Activated T-cell treated with anti-CD3 and anti-CD28 coated beads, Interleukin-2, amount 50 U/mL, for 24 hours (primary cell): ENCODE data around the gene CFAP74.
"Not testable (repeated sequence)": the region's sequence is repeated elsewhere in the genome, so short reads cannot be mapped to it uniquely, and the experiment has no call there.

ENCODE experiments used
- DNase-seq: peaks from one replicate; pipeline ENCODE4 v3.0.0-alpha.2; 2020
- H3K27ac Mint-ChIP-seq: 2 replicates; pipeline ENCODE4 v1.8.0; 2020; ENCODE audit warnings: mild to moderate bottlenecking, mixed read lengths
- H3K27me3 Mint-ChIP-seq: 2 replicates; pipeline ENCODE4 v1.8.0; 2020; ENCODE audit warnings: mixed read lengths
- H3K36me3 Mint-ChIP-seq: 2 replicates; pipeline ENCODE4 v1.8.0; 2020; ENCODE audit warnings: low read depth, mixed read lengths
- H3K4me1 Mint-ChIP-seq: 2 replicates; pipeline ENCODE4 v1.8.0; 2020; ENCODE audit warnings: low read depth, mixed read lengths
- H3K4me3 Mint-ChIP-seq: 2 replicates; pipeline ENCODE4 v1.8.0; 2020; ENCODE audit warnings: mild to moderate bottlenecking, moderate library complexity, mixed read lengths
- H3K9me3 Mint-ChIP-seq: 2 replicates; pipeline ENCODE4 v1.8.0; 2020; ENCODE audit warnings: mixed read lengths

Gene CFAP74

DNA sequence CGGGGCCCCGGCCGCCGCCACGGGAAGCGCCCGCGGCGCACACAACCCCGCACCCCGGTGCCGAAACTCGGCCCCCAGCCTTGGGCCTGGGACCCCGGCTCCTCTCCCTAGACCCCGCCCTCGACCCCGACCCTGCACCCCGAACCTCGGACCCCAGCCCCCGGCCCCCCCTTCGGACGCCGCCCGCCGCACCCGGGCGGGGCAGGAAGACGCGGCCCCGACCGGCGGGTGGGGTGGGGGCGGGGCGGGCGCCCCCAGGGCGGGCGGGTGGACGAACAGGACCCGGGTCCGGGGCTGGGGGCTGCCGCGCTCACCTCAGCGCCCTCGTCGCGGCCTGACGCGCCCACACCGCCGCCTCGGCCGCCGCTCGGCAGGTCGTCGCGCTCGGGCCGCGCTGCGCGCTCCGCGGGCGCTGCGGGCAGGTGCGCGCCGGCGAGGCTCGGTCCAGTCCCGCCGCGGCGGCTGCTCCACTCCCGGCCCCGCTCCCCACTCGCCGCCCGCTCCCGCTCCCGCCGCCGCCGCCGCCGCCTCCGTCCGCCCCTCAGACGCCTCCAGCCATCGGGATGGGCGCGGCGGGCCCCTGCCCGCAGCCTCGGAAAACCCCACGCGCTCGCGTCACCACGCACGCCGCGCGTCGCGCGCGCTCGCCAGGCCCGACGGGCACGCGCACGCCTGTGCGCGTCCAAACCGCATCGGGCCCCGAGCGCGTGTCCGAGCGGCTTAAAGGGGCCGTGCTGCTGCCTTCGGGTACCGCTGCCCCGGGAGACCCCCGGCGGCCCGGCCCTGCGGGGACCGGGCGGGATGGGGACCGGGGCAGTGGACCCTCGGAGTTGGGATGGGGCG lies 112.9 kb downstream of the CFAP74 start, which contains the start of gene GNB1:
TSS of gene GNB1 (minus strand) at position 582 of the 843 bp plus-strand sequence. CDS start 65,634 bp downstream, outside the sequence.
- peaks cover 62% of the 10 kb centered on the region for H3K4me1 Mint-ChIP-seq
- peaks cover 35% of the 10 kb centered on the region for H3K36me3 Mint-ChIP-seq
- H3K27me3 Mint-ChIP-seq, result no peaks in the 10 kb centered on the region
- peak within 1 kb of the TSS; percentile 92 for H3K27ac Mint-ChIP-seq
- DNase-seq, result peak; percentile 94
- no peaks in the 10 kb centered on the region for H3K9me3 Mint-ChIP-seq
- peak within 1 kb of the TSS; percentile 89 for H3K4me3 Mint-ChIP-seq

DNA sequence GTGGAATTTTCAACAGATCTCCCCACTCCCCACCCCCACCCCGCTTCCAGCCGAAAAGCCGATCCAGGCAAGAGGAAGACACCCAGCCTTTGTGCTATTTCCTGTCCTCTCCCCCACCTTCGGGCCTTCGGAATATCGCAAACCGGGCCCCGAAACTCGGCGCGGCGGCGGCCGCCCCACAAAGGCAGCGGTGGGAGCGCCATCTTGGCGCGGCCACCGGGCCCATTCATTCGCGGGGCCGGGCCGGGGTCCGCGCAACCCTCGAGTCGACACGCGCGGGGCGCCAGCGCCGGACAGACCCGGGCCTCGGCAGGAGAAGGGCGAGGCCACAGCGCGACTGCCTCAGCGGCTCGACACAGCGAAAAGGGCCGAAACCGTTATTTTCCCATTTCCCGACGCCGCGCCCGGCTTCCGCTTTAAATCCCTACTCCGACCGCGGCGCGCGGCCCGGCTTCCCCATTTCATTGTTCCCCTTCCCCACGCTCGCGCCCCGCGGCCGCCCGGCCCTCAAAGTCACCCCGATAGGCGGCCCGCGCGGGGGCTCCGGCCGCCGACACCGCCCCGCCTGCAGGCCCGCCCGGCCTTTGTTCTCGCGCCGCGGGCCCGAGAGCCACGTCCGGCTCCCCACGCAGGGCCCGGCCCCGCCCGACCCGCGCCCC lies 113.6 kb downstream of the CFAP74 start:
- peaks cover 35% of the 10 kb centered on the region for H3K36me3 Mint-ChIP-seq
- peak; percentile 71 for DNase-seq
- H3K27me3 Mint-ChIP-seq, result no peaks in the 10 kb centered on the region
- peak overlapping the region; percentile 86 for H3K4me3 Mint-ChIP-seq
- H3K27ac Mint-ChIP-seq, result peak overlapping the region; percentile 89
- H3K4me1 Mint-ChIP-seq, result peaks cover 58% of the 10 kb centered on the region
- H3K9me3 Mint-ChIP-seq, result no peaks in the 10 kb centered on the region

DNA sequence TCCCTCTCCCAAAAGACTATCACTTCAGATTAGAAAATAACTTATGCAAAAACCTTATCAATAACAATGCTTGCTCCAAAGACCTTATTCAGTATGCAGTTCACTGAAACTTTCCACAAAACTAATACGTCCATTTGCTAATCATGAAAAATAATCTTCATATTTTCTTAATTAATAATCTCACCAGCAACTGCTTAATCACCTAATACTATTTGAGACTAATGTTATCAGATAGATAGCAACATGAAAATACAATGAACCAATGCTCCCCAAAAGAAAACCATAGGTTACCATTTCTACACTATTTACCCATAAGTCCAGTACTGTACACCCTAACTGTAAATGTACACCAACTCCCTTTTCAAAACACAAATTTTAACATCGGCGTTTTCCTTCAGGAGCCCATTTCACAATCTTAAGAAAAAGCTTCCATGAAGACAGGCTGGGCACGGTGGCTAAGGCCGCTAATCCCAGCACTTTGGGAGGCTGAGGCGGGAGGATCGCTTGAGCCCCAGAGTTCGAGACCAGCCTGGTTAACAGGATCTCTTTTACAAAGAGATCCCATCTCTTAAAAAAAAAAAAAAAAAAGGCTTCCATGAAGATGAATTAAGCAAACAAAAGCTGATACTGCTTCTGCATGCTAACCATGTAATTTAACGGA lies 114.4 kb downstream of the CFAP74 start:
- no peaks in the 10 kb centered on the region for H3K27me3 Mint-ChIP-seq
- H3K9me3 Mint-ChIP-seq, result no peaks in the 10 kb centered on the region
- peaks cover 38% of the 10 kb centered on the region for H3K36me3 Mint-ChIP-seq
- peaks cover 54% of the 10 kb centered on the region for H3K4me1 Mint-ChIP-seq
- peak overlapping the region; percentile 86 for H3K4me3 Mint-ChIP-seq
- DNase-seq, result no peak
- H3K27ac Mint-ChIP-seq, result peak overlapping the region; percentile 86

DNA sequence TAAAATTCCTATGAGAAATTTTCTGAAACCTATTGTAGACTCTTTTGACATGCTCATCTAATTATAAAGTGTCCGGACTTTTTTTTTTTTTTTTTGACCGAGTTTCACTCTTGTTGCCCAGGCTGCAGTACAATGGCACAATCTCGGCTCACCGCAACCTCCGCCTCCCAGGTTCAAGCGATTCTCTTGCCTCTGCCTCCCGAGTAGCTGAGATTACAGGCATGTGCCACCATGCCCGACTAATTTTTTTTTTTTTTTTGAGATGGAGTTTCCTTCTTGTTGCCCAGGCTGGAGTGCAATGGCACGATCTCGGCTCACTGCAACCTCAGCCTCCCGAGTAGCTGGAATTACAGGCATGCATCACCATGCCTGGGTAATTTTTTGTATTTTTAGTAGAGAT lies 119.7 kb downstream of the CFAP74 start:
- H3K9me3 Mint-ChIP-seq, DNase-seq, H3K4me3 Mint-ChIP-seq, H3K27me3 Mint-ChIP-seq: not testable (repeated sequence)
- H3K27ac Mint-ChIP-seq, result peak overlapping the region; percentile 68
- H3K4me1 Mint-ChIP-seq, result peaks cover 72% of the 10 kb centered on the region
- H3K36me3 Mint-ChIP-seq, result peaks cover 62% of the 10 kb centered on the region

DNA sequence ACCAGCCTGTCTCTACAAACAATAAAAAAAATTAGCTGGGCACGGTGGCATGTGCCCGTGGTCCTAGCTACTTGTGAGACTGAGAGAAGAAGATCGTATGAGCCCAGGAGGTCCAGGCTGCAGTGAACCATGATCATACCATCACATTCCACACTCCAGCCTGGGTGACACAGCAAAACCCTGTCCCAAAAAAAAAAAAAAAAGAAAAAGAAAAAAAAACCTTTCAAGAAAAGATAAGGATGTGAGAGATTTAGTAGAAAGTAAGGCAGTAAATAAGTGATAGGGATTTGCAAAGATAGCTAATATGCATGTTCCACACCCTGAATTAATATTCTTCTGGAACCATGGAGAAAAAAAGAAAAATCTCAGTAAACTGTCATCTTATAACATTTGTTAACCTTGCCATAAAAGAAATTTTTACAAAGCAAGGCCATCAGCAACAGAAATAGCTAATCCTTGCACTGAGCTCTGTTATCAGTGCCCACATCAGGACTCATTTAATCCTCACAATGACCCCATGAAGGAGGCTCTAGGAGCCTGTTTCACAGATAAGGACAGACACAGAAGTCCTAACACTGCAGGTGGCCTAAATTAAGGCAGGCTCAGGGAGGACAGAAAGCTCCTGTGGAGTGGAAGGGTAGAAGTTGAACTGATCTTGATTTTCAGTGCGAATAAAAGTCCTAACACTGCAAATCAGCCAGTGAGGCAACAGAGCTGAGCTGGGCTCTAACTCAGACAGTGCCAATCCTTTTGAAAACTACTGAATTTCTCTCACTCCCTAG lies 120.3 kb downstream of the CFAP74 start:
- no peaks in the 10 kb centered on the region for H3K27me3 Mint-ChIP-seq
- no peaks in the 10 kb centered on the region for H3K9me3 Mint-ChIP-seq
- H3K4me3 Mint-ChIP-seq, result no peak overlapping the region
- H3K36me3 Mint-ChIP-seq, result peaks cover 62% of the 10 kb centered on the region
- H3K27ac Mint-ChIP-seq, result peak overlapping the region; percentile 68
- no peak for DNase-seq
- H3K4me1 Mint-ChIP-seq, result peaks cover 72% of the 10 kb centered on the region

DNA sequence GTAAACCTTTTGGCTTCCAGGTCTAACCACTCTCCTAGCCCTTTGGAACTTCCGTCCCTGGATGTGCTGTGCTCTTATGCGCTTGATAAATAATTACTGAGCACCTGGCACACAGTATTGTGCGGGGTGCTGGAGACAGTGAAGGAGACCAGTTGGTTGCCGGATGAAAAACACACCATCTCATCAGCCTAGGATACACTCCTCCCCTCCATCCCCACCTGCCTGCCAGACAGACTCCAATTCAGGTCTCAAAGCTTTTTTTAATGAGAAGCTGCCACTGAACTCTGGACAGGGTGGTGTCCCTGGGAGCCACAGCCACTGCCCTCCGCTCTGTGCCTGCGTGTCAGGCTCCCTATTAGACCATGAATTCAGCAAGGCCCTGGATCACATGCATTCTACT lies 121.9 kb downstream of the CFAP74 start:
- H3K27me3 Mint-ChIP-seq, result no peaks in the 10 kb centered on the region
- H3K4me1 Mint-ChIP-seq, result peaks cover 67% of the 10 kb centered on the region
- peak overlapping the region; percentile 77 for H3K27ac Mint-ChIP-seq
- peaks cover 63% of the 10 kb centered on the region for H3K36me3 Mint-ChIP-seq
- DNase-seq, result no peak
- no peak overlapping the region for H3K4me3 Mint-ChIP-seq
- H3K9me3 Mint-ChIP-seq, result no peaks in the 10 kb centered on the region

DNA sequence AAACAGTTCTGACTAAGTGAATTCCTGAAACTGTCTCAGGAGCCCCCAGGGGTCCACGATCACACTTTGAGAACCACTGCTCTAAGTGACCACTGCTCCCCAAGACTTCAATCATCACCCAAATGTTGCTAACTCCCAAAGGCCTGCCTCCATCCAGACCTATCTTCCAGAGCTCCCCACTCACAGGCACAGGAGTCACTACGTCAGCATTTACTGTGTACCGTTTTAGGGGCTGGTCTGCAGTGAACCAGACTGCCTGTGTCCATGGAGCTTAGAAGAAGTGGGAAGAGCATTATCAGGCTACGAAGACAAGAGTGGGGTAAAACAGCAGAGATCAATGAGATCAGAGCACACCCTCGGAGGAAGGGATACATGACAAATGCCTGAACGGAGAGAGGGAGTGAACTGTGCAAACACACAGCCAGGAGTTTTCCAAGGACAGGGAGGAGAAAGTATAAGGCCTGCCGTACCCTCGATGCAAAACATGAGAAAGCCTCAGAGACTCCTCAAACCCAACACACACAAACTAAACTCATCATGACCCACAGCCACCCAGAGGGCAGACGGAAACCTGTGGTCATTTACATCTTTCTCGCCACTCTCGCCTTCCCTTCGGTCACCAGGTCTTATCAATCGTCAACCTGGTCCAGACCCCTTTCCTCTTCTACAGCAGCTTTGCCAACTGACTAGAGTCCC lies 122.8 kb downstream of the CFAP74 start:
- Mint-ChIP-seq H3K27ac (peak overlapping the region; percentile 77), H3K4me3 (no peak overlapping the region), H3K4me1 (peaks cover 72% of the 10 kb centered on the region), H3K36me3 (peaks cover 67% of the 10 kb centered on the region), H3K9me3 (no peaks in the 10 kb centered on the region), H3K27me3 (no peaks in the 10 kb centered on the region)
- DNase-seq, result no peak

DNA sequence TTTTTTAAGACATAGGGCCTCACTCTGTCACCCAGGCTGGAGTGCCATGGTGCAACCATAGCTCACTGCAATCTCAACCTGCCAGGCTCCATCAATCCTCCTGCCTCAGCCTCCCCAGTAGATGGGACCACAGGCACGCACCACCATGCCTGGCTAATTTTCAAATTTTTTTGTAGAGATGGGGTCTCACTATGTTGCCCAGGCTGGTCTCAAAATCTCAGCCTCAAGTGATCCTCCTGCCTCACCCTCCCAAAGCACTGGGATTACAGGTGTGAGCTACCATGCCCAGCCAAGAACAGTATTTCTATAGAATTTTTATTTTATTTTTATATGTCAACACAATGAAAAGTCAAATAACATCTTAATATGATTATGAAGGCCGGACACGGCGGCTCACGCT lies 123.6 kb downstream of the CFAP74 start:
- DNase-seq, result no peak
- H3K4me3 Mint-ChIP-seq, result no peak overlapping the region
- H3K4me1 Mint-ChIP-seq, result peaks cover 80% of the 10 kb centered on the region
- no peaks in the 10 kb centered on the region for H3K27me3 Mint-ChIP-seq
- H3K36me3 Mint-ChIP-seq, result peaks cover 76% of the 10 kb centered on the region
- H3K9me3 Mint-ChIP-seq, result no peaks in the 10 kb centered on the region
- no peak overlapping the region for H3K27ac Mint-ChIP-seq

DNA sequence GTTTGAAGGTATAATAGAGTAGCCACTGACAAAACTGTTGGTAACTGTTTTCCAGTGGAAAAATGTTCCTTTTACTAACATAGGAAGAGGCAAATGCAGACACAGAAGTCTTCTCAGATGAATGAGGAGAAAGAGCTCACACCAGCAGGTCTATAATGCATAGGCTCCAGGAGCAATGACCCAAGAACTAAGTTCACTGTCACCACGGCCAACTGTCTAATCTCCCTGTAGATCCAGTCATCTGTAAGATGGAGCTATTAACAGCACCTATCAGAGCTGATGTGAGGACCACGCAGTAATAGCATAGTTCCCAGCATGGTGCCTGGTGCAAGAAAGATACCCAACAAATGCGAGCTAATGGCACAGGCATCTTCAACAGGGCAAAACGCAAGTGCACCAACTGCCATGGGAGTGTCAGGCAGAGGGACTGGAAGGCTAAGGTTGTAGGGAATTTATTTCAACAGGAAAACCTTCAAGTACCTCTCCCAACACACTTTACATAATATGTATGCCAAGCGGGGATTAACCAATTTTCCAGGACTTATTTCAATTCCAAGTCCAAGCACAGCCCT lies 125.6 kb downstream of the CFAP74 start:
- Mint-ChIP-seq H3K9me3 (no peaks in the 10 kb centered on the region), H3K4me3 (no peak overlapping the region), H3K27ac (peak overlapping the region; percentile 42), H3K36me3 (peaks cover 80% of the 10 kb centered on the region), H3K4me1 (peaks cover 81% of the 10 kb centered on the region), H3K27me3 (no peaks in the 10 kb centered on the region)
- no peak for DNase-seq

DNA sequence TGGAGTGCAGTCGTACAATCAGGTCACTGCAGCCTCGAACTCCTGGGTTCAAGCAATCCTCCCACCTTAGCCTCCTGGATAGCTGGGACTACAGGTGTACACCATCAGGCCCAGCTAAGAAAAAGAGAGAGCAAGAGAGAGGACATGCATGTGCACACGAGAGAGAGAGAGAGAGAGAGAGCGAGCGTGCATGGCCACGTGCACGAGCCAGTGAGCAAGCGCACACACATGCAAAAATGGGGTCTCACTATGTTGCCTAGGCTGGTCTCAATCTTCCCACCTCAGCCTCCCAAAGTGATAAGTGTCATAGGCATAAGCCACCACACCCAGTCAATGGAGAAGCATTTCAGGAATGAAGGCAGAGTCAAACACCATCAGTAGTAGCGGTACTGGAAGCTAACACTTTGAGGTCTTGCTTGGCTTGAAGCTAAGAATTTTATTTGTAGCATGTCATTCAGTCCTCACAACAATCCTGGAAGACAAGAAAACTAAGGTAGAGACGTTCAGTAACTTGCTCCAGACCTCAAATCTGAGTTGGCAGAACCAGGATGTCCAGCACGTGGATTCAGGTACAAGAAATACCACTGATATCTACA lies 127.2 kb downstream of the CFAP74 start:
- Mint-ChIP-seq H3K4me3 (no peak overlapping the region), H3K4me1 (peaks cover 84% of the 10 kb centered on the region), H3K27ac (peak overlapping the region; percentile 94), H3K9me3 (no peaks in the 10 kb centered on the region), H3K36me3 (peaks cover 85% of the 10 kb centered on the region), H3K27me3 (no peaks in the 10 kb centered on the region)
- no peak for DNase-seq

DNA sequence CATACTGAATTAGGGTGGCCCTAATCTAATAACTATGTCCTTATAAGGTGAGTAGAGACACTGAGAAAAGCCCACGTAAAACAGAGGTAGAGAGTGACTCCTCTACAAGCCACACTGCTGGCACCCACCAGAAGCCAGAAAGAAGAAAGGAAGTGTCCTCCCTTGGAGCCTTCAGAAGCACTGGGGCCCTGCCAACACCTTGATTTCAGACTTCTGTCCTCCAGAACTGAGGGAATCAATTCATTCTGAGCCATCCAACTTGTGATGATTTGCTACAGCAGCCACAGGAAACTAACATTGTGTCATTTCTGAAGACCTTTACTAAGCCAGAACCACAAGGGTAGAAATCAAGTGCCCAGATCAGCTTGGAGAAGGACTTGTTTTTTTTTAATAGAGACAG lies 127.7 kb downstream of the CFAP74 start:
- H3K4me3 Mint-ChIP-seq, result no peak overlapping the region
- H3K36me3 Mint-ChIP-seq, result peaks cover 83% of the 10 kb centered on the region
- DNase-seq, result no peak
- peak overlapping the region; percentile 94 for H3K27ac Mint-ChIP-seq
- H3K9me3 Mint-ChIP-seq, result no peaks in the 10 kb centered on the region
- H3K27me3 Mint-ChIP-seq, result no peaks in the 10 kb centered on the region
- H3K4me1 Mint-ChIP-seq, result peaks cover 84% of the 10 kb centered on the region

DNA sequence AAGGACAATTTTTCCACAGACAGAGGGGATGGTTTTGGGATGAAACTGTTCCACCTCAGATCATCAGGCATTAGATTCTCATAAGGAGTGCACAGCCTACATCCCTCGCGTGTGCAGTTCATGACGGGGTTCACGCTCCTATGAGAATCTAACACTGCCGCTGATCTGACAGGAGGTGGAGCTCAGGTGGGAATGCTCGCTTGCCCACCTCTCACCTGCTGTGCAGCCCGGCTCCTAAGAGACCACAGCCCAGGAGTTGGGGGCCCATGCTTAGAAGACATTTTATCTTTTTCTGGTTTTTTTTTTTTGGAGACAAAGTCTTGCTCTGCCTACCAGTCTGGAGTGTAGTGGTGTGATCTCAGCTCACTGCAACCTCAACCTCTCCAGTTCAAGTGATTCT lies 128.7 kb downstream of the CFAP74 start:
- no peaks in the 10 kb centered on the region for H3K9me3 Mint-ChIP-seq
- peaks cover 87% of the 10 kb centered on the region for H3K36me3 Mint-ChIP-seq

DNA sequence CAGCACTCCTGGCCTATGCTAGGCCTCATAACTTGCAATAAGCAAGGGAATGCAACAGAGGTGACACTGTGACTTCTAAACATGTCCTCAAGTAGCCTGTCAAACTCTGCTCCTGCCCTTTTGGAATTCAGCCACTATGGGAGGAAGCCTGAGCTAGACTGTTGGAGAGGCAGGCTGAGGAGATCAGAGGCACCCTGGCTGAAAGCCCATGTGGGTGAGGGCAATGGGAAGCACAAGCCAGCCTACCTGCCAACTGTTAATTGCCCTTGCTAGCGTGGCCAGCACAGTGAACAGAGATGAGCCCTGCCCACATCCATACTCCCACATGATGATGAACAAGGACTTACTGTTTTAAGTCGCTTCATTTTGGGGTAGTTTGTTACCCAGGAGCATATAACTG lies 130.4 kb downstream of the CFAP74 start:
- Mint-ChIP-seq H3K27me3 (no peaks in the 10 kb centered on the region), H3K36me3 (peaks cover 79% of the 10 kb centered on the region), H3K4me1 (peaks cover 79% of the 10 kb centered on the region), H3K27ac (peak overlapping the region; percentile 66), H3K4me3 (no peak overlapping the region), H3K9me3 (no peaks in the 10 kb centered on the region)
- no peak for DNase-seq

More for the DNA sequence above, 128.7 kb downstream of the CFAP74 start:
- Mint-ChIP-seq H3K27ac (peak overlapping the region; percentile 94), H3K27me3 (no peaks in the 10 kb centered on the region), H3K4me3 (no peak overlapping the region), H3K4me1 (peaks cover 86% of the 10 kb centered on the region)
- DNase-seq, result no peak
